Testis (tissue), 3 donors: ENCODE measurements around the gene MTARC2. TPM values are rescaled to one million over a fixed set of nuclear protein-coding genes. Genes with fewer than 3 reads are reported as not detected.

Experiments used
- DNase-seq: peaks from one replicate; pipeline ENCODE4 v3.0.0-alpha.2; 2019
- H3K27ac ChIP-seq, 2 donors: fragments of 200-600 bp; sonication (generic); one replicate each; pipeline ENCODE4 v1.5.1; 2019
- H3K27me3 ChIP-seq: fragments of 200-600 bp; sonication (generic); one replicate; pipeline ENCODE4 v1.5.1; 2019
- H3K36me3 ChIP-seq: fragments of 200-600 bp; sonication (generic); one replicate; pipeline ENCODE4 v1.5.1; 2017; ENCODE audit warnings: low read depth; ENCODE audit errors: missing control alignments
- H3K4me1 ChIP-seq: fragments of 200-600 bp; sonication (generic); one replicate; pipeline ENCODE4 v1.5.1; 2019
- H3K4me3 ChIP-seq, 2 donors: fragments of 200-600 bp; sonication (generic); one replicate each; pipeline ENCODE4 v1.5.1; 2017 to 2019
- H3K9me3 ChIP-seq: fragments of 200-600 bp; sonication (generic); one replicate; pipeline ENCODE4 v1.5.1; 2017
- POLR2A ChIP-seq: fragments of 450-650 bp; IDR thresholded peaks from one replicate; pipeline ENCODE4 v1.6.1; 2017; ENCODE audit warnings: antibody characterized with exemption, mild to moderate bottlenecking, moderate library complexity
- WGBS, 2 donors: methylation state at CpG; one replicate each; pipeline ENCODE4 v1.1.5; 2018; 5-methylcytosine and 5-hydroxymethylcytosine counted together
- intact Hi-C: fragments of 100-400 bp; cut with DNase I; formaldehyde crosslinking; loops from one replicate; pipeline ENCODE4 v1.15.1; 2023; ENCODE audit warnings: low total_unique reads
- polyA plus RNA-seq: library from polyadenylated mRNA; stranded (reverse); fragments of 350-450 nt; fragmentation: Illumina TruSeq; extraction: RNeasy Lipid Tissue Mini Kit (QIAGEN cat#74804); gene quantifications from one replicate; pipeline ENCODE4 v1.2.3, GENCODE V29; 2014; ENCODE audit warnings: low read depth, low replicate concordance; ENCODE audit not compliant: insufficient read depth
- total RNA-seq, 2 donors: library from RNA; depleted of rRNA; stranded (reverse); fragments of >200 nt; gene quantifications; one replicate each; pipeline ENCODE4 v1.2.3, GENCODE V29; 2016
- TF ChIP-seq, protein P1 (sequence below), 3 experiments: fragments of 450-650 bp in 2 of 3; fragments of 200-600 bp in 1 of 3; sonication (generic) in 1 of 3; IDR thresholded peaks; one replicate each; pipeline ENCODE4 v1.5.1; 2016 to 2019; ENCODE audit warnings: antibody characterized with exemption in 3 of 3, mild to moderate bottlenecking in 2 of 3, moderate library complexity in 1 of 3

MTARC2 gene
- total and polyA plus RNA-seq, 3 donors from 2014 or later: 28.5 to 58.7 (median 56.7) TPM

DNA sequence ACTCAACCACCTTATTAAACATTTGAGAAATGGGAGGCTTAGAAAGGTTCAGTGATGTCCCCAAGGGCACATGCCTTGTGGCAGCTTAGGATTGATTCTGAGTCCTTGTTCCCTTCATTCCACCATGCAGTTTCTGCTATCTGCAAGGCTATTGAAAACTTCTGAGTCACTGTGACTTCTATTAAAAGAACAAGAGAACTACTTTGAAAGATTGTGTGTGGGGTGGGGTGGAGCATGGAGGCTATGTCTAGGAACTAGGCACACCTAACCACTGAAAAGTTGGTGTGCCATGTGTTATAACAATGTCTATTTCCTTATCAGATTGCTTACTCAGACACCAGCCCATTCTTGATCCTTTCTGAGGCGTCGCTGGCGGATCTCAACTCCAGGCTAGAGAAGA lies 49.4 kb downstream of the MTARC2 start:
- intact Hi-C loops: no loop called here
- WGBS, 2 donors: 93 to 96% methylated on average over 3 of the region's 3 CpGs
- no peaks in the 10 kb centered on the region for H3K27me3 ChIP-seq
- DNase-seq: no peak
- TF ChIP-seq POLR2A: no peak
- TF ChIP-seq, protein P1, sequence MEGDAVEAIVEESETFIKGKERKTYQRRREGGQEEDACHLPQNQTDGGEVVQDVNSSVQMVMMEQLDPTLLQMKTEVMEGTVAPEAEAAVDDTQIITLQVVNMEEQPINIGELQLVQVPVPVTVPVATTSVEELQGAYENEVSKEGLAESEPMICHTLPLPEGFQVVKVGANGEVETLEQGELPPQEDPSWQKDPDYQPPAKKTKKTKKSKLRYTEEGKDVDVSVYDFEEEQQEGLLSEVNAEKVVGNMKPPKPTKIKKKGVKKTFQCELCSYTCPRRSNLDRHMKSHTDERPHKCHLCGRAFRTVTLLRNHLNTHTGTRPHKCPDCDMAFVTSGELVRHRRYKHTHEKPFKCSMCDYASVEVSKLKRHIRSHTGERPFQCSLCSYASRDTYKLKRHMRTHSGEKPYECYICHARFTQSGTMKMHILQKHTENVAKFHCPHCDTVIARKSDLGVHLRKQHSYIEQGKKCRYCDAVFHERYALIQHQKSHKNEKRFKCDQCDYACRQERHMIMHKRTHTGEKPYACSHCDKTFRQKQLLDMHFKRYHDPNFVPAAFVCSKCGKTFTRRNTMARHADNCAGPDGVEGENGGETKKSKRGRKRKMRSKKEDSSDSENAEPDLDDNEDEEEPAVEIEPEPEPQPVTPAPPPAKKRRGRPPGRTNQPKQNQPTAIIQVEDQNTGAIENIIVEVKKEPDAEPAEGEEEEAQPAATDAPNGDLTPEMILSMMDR (IDR thresholded peaks at IDR 0.05): no peak
- no peak overlapping the region for H3K27ac ChIP-seq
- H3K4me3 ChIP-seq: no peak overlapping the region
- H3K4me1 ChIP-seq: no peaks in the 10 kb centered on the region
- no peaks in the 10 kb centered on the region for H3K9me3 ChIP-seq
- H3K36me3 ChIP-seq: no peaks in the 10 kb centered on the region

GRCh38 chr1:220798338-220798737 lies 50.2 kb downstream of the MTARC2 start:
- no peak for DNase-seq
- Histone ChIP-seq H3K4me3 (no peak overlapping the region), H3K36me3 (no peaks in the 10 kb centered on the region), H3K4me1 (no peaks in the 10 kb centered on the region), H3K27ac (no peak overlapping the region), H3K27me3 (no peaks in the 10 kb centered on the region), H3K9me3 (no peaks in the 10 kb centered on the region)
- WGBS, 2 donors: 92 to 95% methylated on average over 2 of the region's 2 CpGs
- TF ChIP-seq, protein P1 (IDR thresholded peaks at IDR 0.05): no peak
- no peak for TF ChIP-seq POLR2A
- intact Hi-C loops: no loop called here

DNA sequence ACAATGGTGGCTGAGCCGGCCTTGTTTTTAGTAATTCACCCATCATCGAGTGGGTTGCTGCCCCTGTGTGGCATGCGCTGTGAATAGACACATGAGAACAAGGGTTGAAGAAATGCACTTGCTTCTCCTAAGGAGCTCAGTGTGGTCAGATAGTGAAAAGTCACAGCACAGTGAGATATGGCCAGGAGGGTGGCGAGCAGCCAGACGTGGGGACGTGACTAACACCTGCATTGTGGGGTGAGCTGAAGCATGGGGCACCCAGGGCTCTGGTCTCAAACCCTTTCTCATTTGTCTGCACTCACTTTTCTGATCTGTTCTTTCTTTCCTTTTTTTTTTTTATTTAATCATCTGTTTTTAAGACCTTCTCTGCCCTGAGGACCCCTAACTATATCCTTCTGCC lies 52.1 kb downstream of the MTARC2 start:
- H3K4me1 ChIP-seq: no peaks in the 10 kb centered on the region
- no peak for DNase-seq
- H3K27me3 ChIP-seq: no peaks in the 10 kb centered on the region
- TF ChIP-seq, protein P1 (IDR thresholded peaks at IDR 0.05): no peak
- TF ChIP-seq POLR2A: no peak
- 85 to 88% methylated on average over 6 of the region's 6 CpGs for WGBS, 2 donors
- H3K36me3 ChIP-seq: no peaks in the 10 kb centered on the region
- intact Hi-C loops: no loop called here
- no peaks in the 10 kb centered on the region for H3K9me3 ChIP-seq
- no peak overlapping the region for H3K27ac ChIP-seq
- no peak overlapping the region for H3K4me3 ChIP-seq

DNA sequence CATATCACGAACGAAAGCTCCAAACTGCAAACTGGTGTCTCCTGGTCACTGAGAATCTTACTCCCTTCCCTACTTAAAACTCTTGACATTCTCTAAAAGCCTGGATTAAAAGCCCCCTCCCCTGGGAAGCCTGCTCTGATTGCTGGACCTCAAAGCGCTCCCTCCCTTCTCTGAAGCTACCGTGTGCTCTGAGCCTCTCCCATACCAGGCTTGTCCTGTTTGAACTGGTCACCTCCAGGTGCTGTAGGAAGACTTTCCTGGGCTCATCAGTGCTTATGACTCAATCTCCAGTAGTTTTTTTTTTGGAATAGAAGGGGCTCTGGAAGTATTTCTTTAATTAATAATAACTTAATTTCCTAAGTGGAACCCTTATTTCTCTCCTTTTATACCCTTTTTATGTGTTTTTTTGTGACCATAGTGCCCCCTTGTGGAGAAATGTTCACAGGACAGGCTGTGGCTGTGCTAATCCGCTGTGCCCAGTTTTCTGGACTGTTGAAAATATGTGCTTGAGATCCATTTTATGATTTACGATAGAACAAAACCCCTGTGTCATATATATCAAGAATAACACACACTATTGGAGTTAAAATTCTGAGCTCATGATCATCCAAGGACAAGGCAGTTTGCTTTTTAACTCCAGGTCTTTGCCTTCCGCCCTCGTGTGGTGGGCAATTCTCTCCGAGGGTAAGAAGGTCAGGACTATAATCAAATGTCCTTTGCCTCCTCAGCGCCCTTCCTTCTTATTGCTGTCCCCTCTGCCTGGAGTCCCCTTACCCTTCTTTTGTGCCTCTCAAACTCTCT lies 55.5 kb downstream of the MTARC2 start:
- H3K4me3 ChIP-seq: no peak overlapping the region
- DNase-seq: peak; percentile 56
- H3K9me3 ChIP-seq: no peaks in the 10 kb centered on the region
- intact Hi-C loops: no loop called here
- TF ChIP-seq, protein P1 (IDR thresholded peaks at IDR 0.05): peak; percentile 41 to 90 (median 70)
- no peak for TF ChIP-seq POLR2A
- no peaks in the 10 kb centered on the region for H3K4me1 ChIP-seq
- WGBS, 2 donors: 61 to 66% methylated on average over 10 of the region's 10 CpGs
- H3K36me3 ChIP-seq: no peaks in the 10 kb centered on the region
- H3K27ac ChIP-seq: no peak overlapping the region
- H3K27me3 ChIP-seq: no peaks in the 10 kb centered on the region

- no peaks in the 10 kb centered on the region for H3K27me3 ChIP-seq
- H3K4me1 ChIP-seq: no peaks in the 10 kb centered on the region
- DNase-seq: no peak
- no peak overlapping the region for H3K27ac ChIP-seq
- 70 to 79% methylated on average over 5 of the region's 5 CpGs for WGBS, 2 donors
- intact Hi-C loops: no loop called here
- H3K36me3 ChIP-seq: no peaks in the 10 kb centered on the region
- no peak overlapping the region for H3K4me3 ChIP-seq
- H3K9me3 ChIP-seq: no peaks in the 10 kb centered on the region
- no peak for TF ChIP-seq POLR2A
- TF ChIP-seq, protein P1 (IDR thresholded peaks at IDR 0.05): no peak
Measured at GRCh38 chr1:220804202-220804586, 56.1 kb downstream of the MTARC2 start.
